GM21529 (cell line): ENCODE results near the gene NACC1.
A peak's percentile ranks its signal among the peaks of the same experiment; 100 is the strongest.

Experiments
- ATAC-seq: cut with Tn5 transposase; IDR thresholded peaks from one replicate; pipeline ENCODE4 v1.9.1; 2021; ENCODE audit not compliant: unreplicated experiment

Gene NACC1

DNA sequence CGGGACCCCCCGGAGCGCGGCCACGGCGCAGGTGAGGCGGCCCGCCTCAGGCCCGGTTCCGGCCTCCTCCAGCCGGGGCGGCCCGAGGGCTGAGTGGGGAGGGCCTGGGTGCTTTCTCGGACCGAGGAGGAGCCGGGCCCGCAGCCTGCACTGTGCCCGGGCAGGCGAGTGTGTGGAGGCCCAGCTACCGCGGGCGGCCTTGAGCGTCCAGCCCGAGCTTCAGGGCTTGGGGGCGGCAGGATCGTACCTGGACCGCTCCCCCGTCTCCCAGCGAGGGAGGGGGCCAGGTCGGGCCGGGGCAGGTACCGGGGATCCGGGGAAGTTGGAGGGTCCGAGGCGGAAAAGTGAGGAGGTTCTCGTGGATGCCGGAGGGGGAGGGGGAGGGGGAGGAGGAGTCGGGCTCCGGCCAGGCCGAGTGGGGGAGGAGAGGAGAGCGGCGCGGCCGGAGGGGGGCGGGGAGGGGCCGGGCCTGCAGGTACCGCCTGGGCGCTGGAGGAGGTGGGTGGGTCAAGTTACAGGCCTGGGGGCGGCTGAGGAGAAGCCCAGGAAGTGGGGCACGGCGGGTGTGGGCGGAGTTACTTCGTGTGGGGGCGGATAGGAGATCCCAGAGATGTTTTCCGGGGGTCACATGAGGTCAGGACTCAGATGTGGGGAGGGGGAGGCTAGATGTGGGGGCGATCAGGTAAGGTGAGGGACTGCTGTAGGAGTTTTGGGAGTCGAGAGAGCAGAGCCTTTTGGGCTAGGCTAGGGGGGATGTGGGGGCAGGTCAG, 545 bp downstream of the NACC1 start:
- peak; percentile 2 for ATAC-seq

DNA sequence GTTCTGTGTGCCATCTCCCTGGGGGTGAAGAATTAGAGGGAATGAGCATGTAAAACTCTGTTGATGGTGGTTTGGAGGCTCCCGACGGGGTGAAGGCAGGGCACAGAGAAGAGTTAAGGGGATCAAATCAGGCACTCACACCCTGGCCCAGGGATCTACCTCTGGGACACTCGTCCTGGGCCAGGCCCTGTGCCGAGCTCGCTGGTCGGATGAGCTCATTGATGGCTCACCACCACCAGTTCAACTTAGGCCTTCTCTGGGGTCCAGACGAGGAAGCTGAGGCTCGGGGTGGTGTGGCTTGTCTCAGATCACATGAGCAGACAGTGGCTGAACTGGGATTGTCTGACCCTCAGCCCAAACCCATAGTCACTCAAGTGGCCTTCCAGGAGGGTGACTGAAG, 1.6 kb downstream of the NACC1 start:
- no peak for ATAC-seq

DNA sequence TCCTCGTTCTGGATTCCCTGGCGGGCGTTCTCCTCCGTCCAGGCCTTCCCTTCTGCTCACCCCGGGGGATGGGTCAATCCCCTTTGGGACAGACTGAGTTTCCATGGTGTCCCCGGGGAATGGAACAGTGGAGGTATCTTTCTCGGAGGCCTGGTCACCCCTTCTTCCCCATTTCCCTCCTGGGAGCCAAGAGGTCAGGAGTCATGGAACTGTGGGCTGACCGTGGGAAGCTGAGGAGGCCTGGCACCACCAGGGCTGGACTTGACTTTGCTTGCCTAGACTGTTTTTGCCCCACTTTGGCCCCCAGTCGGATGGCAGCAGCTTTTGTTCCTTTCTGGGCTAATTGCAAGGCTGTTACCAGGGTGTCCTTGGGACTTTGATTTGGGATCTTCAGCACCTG, 2.0 kb downstream of the NACC1 start:
- no peak for ATAC-seq

- ATAC-seq, result no peak
Measured at GRCh38 chr19:13120817-13121216, 2.8 kb downstream of the NACC1 start.

DNA sequence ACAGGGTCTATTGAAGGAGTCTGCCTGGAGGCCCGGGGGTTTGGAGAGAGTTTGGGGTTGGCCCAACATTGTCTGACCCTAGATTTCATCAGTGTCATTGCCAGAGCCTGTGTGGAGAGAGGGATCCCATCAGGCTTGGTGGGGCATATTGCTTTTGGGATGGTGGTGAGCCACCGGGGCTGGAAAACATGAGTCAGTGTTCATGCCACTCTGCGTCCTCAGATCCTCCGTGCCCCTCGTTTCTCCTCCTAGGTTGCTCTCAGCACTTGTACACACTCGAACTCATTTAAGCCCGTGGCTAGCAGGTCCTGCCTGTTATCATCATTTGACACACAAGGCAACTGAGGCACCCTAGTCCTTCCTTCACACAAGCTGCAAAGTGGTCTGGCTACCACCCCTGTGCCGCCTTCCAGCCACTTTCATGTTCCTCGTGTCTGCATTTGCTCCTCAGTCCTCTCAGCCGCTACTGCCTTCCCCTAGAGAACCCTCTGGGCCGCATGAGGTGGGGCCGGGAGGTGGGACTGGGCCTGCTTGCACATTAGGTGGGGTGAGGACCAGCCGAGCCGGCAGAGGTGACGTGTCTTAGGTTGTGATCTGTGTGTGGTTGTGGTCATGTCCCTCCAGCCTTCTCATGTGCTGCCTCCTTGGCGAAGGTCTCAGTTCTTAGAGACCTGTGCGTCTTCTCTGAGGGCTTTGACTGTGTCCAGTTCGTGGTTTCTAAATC, 3.6 kb downstream of the NACC1 start:
- no peak for ATAC-seq

- ATAC-seq, result no peak
Measured at GRCh38 chr19:13122275-13122878, 4.3 kb downstream of the NACC1 start.

GRCh38 chr19:13122980-13123957, 5.2 kb downstream of the NACC1 start:
- no peak for ATAC-seq

DNA sequence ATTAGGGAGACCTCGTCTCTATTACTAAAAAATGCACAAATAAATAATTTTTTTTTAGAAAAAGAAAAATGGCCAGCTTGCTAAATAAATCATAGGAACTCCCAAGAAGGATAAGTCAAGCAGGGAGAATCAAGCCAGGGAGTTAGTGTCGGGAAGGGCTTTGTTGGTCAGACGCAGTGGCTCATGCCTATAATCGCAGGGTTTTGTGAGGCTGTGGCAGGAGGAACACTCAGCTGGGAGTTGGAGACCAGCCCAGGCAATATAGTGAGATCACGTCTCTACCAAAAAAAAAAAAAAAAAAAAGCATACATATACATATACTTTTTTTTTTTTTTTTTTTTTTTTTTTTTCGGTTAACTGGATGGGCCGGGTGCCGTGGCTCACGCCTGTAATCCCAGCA, 9.0 kb downstream of the NACC1 start:
- no peak for ATAC-seq

GRCh38 chr19:13127811-13128575, 9.9 kb downstream of the NACC1 start:
- no peak for ATAC-seq

- ATAC-seq, result no peak
Measured at GRCh38 chr19:13128583-13128982, 10.5 kb downstream of the NACC1 start.

GRCh38 chr19:13129384-13129783, 11.3 kb downstream of the NACC1 start:
- ATAC-seq, result no peak

- no peak for ATAC-seq
Measured at GRCh38 chr19:13130886-13131490, 12.9 kb downstream of the NACC1 start.

- ATAC-seq, result no peak
Measured at GRCh38 chr19:13132471-13133180, 14.6 kb downstream of the NACC1 start.

DNA sequence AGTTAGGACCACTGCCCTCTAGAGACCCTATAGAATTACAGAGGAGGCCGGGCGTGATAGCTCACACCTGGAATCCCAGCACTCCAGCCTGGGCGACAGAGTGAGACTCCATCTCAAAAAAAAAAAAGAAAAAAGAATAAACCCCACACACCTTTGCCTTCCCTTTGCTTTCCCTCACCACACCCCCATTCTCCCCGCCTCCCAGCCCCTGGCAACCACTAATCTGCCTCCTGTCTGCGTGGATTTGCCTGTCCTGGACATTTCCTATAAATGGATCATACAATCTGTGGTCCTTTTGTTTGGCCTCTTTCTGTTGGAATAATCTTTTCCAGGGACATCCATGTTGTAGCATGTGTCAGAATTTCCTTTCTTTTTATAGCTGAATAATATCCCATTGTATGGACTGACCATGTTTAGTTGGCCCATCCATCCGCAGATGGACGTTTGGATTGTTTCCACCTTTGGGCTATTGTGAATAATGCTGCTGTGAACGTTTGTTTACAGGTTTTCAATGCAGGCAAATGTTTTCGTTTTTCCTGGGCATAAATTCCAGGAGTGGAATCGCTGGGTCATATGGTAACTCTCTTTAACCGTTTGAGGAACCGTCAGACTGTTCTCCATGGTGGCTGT, 15.3 kb downstream of the NACC1 start:
- no peak for ATAC-seq

GRCh38 chr19:13134626-13135025, 16.6 kb downstream of the NACC1 start:
- ATAC-seq, result no peak

GRCh38 chr19:13135068-13136062, 17.3 kb downstream of the NACC1 start:
- ATAC-seq, result no peak

DNA sequence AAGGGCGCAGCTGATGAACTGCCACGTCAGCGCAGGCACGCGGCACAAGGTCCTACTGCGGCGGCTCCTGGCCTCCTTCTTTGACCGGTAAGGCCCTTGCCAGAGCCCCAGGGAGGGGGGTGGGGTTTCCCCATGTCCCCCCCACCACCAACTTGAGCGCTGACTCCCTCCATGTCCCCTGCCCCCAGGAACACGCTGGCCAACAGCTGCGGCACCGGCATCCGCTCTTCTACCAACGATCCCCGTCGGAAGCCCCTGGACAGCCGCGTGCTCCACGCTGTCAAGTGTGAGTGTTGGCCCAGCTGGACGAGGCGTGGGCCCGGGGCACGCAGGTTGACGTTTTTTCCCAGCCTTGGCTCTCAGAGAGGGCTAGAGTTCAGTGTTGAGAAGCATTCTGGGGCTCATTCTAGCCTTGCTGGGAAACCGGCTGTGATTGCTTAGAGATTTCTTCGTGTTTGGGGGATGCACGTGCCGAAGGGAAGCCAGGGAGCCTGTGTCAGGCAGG, 19.3 kb downstream of the NACC1 start:
- ATAC-seq, result no peak
